KMS-11 (cell line): ENCODE results near the gene BEST1.
A peak's percentile ranks its signal among the peaks of the same experiment; 100 is the strongest.

Source experiments
- H2AFZ ChIP-seq: fragments of 200-600 bp; sonication (generic); 2 replicates; pipeline ENCODE4 v1.6.1; 2016; ENCODE audit warnings: antibody characterized with exemption, mixed run types, low read depth
- H3K27ac ChIP-seq: fragments of 200-600 bp; sonication (generic); 2 replicates; pipeline ENCODE4 v1.6.1; 2016; ENCODE audit warnings: mild to moderate bottlenecking, mixed run types
- H3K27me3 ChIP-seq: fragments of 200-600 bp; sonication (generic); 2 replicates; pipeline ENCODE4 v1.6.1; 2017; ENCODE audit warnings: mild to moderate bottlenecking, low read depth, mixed run types, moderate library complexity; ENCODE audit not compliant: insufficient read depth
- H3K36me3 ChIP-seq: fragments of 200-600 bp; sonication (generic); 2 replicates; pipeline ENCODE4 v1.6.1; 2017; ENCODE audit warnings: mild to moderate bottlenecking, mixed run types; ENCODE audit not compliant: insufficient read depth
- H3K4me1 ChIP-seq: fragments of 200-600 bp; sonication (generic); 2 replicates; pipeline ENCODE4 v1.6.1; 2016; ENCODE audit warnings: mild to moderate bottlenecking, low read depth, mixed run types; ENCODE audit not compliant: poor library complexity, severe bottlenecking
- H3K4me2 ChIP-seq: fragments of 200-600 bp; sonication (generic); 2 replicates; pipeline ENCODE4 v1.7.0; 2016; ENCODE audit warnings: mild to moderate bottlenecking, mixed run types
- H3K4me3 ChIP-seq: fragments of 200-600 bp; sonication (generic); IDR thresholded peaks from 2 replicates; pipeline ENCODE4 v1.6.1; 2017; ENCODE audit warnings: low read depth, low read length, mixed read lengths; ENCODE audit not compliant: insufficient read depth
- H3K79me2 ChIP-seq: fragments of 200-600 bp; sonication (generic); 2 replicates; pipeline ENCODE4 v1.6.1; 2016; ENCODE audit warnings: low read depth, mixed run types; ENCODE audit not compliant: insufficient read depth
- H3K9ac ChIP-seq: fragments of 200-600 bp; sonication (generic); 2 replicates; pipeline ENCODE4 v1.6.1; 2016; ENCODE audit warnings: mild to moderate bottlenecking, mixed run types
- H4K20me1 ChIP-seq: fragments of 200-600 bp; sonication (generic); 2 replicates; pipeline ENCODE4 v1.6.1; 2016; ENCODE audit warnings: mild to moderate bottlenecking, mixed run types; ENCODE audit not compliant: insufficient read depth
- TF ChIP-seq, protein P1 (sequence below): fragments of 200-600 bp; sonication (generic); conservative IDR thresholded peaks from 2 replicates; pipeline ENCODE4 v1.6.1; 2017; ENCODE audit warnings: low read depth, mild to moderate bottlenecking, antibody characterized with exemption, low read length, moderate library complexity, mixed read lengths

The BEST1 gene

DNA sequence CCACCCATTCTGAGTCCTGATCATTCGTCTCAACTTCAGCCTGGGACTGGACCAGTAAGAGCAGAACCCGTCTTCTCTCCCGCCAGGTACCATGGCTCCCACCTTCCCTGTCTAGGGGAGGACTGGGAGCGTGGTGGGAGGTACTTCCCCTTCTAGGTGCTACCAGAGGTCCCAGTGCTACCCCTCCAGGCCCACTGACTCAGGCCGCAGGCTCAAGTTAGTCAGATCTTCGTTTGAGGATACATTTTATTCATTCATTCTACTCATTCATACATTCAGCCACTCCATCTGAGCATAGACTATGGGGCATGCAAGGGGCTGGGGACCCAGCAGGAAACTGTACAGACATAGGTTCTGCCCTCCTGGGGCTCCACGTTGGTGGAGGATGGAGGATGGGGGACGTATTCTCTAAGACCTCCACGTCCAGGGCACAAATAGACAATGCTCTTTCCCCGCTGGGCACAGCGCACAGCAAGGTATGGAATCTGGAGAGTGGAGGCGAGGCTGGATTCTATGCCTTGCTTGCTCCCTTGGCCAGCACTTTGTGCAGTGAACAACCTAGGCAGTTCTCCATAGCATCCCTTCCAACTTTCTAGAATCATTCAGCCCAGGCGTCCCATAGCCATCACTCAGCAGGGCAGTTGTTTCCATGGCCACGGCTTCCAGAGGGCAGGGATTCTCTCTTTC lies 31.8 kb upstream of the BEST1 start:
- Histone ChIP-seq H3K36me3 (no peaks in the 10 kb centered on the region), H3K4me2 (peak overlapping the region; percentile 71), H4K20me1 (no peaks in the 10 kb centered on the region), H2AFZ (peak overlapping the region; percentile 88; the same call in 1 of the 2 replicates), H3K9ac (no peak overlapping the region; the same call in 1 of the 2 replicates), H3K4me3 (no peak overlapping the region), H3K4me1 (peaks cover 8% of the 10 kb centered on the region), H3K79me2 (no peaks in the 10 kb centered on the region), H3K27me3 (no peaks in the 10 kb centered on the region), H3K27ac (no peak overlapping the region)
- TF ChIP-seq, protein P1, sequence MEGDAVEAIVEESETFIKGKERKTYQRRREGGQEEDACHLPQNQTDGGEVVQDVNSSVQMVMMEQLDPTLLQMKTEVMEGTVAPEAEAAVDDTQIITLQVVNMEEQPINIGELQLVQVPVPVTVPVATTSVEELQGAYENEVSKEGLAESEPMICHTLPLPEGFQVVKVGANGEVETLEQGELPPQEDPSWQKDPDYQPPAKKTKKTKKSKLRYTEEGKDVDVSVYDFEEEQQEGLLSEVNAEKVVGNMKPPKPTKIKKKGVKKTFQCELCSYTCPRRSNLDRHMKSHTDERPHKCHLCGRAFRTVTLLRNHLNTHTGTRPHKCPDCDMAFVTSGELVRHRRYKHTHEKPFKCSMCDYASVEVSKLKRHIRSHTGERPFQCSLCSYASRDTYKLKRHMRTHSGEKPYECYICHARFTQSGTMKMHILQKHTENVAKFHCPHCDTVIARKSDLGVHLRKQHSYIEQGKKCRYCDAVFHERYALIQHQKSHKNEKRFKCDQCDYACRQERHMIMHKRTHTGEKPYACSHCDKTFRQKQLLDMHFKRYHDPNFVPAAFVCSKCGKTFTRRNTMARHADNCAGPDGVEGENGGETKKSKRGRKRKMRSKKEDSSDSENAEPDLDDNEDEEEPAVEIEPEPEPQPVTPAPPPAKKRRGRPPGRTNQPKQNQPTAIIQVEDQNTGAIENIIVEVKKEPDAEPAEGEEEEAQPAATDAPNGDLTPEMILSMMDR: no peak

DNA sequence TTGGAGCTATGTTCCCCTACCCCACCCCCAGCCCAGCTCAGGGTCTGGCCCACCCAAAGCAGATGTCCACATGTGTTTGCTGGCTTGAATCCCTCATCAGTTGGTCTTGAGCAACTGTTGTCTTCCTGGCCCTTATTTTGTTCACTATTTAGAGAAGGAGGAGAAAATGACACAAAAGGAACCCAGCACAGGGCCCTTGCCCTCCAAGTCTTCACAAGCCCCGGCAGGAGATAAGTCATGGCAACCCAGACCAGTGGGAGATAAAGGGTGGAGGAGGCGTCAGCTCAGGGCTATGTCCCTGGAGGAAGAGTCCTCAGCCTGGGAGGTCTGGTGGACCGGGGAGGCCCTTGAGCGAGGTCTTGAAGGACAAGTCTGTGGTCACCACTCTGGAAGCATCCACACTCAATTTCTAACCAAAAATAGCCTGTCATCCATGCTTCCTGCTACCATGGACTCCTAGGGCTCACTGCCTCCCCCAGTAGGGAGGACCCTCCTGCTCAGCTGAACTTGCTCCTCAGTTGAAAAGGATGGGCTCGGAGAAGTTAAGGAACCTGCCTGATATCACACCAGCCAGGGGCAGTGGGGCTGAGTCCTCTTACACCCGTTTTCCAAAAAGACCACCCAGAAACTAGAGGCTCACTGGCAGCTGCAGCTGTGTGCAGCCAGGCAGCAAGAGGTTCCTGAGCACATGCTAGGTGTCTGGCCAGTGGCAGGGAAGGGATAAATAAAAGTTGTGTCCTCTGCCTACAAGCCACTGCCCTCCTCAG lies 31.0 kb upstream of the BEST1 start:
- H3K36me3 ChIP-seq: no peaks in the 10 kb centered on the region
- H3K79me2 ChIP-seq: no peaks in the 10 kb centered on the region
- no peak overlapping the region for H3K9ac ChIP-seq
- no peak overlapping the region for H3K4me3 ChIP-seq
- no peak overlapping the region for H2AFZ ChIP-seq
- no peaks in the 10 kb centered on the region for H3K27me3 ChIP-seq
- H4K20me1 ChIP-seq: no peaks in the 10 kb centered on the region
- TF ChIP-seq, protein P1: no peak
- H3K4me2 ChIP-seq: no peak overlapping the region
- H3K4me1 ChIP-seq: peaks cover 8% of the 10 kb centered on the region
- H3K27ac ChIP-seq: no peak overlapping the region

DNA sequence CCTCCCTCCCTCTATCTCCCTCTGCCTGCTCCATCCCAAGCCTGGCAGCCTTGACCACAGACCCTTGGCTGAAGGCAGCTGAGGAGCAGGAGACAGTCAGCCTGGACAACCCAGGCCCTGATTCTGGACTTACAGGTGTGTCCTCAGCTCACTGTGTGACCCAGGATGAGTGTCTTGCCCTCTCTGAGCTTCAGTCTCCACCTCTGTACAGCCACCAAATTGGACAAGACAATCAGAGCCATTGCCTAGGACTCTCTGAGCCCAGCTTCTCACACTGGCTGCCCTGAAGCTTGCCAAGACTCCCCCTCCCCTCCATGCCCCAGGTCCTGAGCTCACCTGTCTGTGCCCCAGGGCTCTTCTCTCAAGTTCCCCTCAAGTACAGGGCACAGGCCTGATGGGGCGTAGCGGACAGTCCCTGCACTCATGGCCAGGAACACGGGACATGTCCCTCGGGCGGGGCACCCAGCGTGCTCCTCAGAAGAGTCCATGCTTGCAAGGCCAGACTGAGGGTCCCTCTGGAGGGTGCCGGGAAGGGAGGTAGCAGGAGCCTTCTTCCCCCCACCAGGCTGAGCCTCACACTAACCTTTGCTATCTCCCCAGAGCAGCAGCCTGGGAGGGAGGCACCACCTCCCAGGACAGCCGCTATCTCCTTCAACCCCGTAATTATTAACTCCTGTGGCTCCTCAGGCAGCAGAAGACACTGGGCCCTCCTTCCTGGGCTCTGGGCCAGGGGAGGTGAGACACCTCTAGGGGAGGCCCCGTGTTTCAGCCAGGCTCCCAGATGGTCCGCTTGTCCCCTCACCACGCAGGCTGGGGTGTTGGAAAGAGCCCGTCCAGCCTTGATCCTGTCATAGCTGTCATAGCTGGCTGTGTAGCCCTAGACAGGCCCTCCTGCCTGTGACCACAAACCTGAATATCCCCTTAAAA lies 30.2 kb upstream of the BEST1 start:
- no peak overlapping the region for H3K4me3 ChIP-seq
- H3K27ac ChIP-seq: no peak overlapping the region
- no peaks in the 10 kb centered on the region for H3K79me2 ChIP-seq
- no peak overlapping the region for H2AFZ ChIP-seq
- H3K9ac ChIP-seq: no peak overlapping the region
- TF ChIP-seq, protein P1: no peak
- H3K4me2 ChIP-seq: no peak overlapping the region
- H3K27me3 ChIP-seq: no peaks in the 10 kb centered on the region
- no peaks in the 10 kb centered on the region for H3K36me3 ChIP-seq
- H3K4me1 ChIP-seq: peaks cover 8% of the 10 kb centered on the region
- H4K20me1 ChIP-seq: no peaks in the 10 kb centered on the region

DNA sequence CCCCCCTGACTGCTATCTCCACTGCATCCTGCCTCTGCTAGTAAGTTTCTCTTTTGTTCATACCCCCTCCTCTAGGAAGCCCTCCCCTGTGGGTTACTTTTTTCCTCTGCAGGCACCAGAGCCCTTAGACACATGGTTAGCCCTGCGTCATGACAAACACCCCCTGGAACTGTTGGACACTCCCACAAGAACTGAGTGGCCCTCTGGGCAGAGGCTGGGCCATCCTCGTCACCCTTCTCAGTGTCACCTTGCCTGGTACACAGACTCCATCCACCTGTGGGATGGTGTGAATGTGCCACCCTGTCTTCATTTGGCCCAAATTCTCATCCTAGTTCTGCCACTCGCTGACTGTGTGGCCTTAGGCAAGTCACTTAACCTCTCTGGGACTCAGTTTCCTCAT lies 28.7 kb upstream of the BEST1 start:
- no peak overlapping the region for H3K4me2 ChIP-seq
- no peaks in the 10 kb centered on the region for H4K20me1 ChIP-seq
- no peak overlapping the region for H3K4me3 ChIP-seq
- H2AFZ ChIP-seq: no peak overlapping the region
- H3K36me3 ChIP-seq: no peaks in the 10 kb centered on the region
- H3K27me3 ChIP-seq: no peaks in the 10 kb centered on the region
- no peaks in the 10 kb centered on the region for H3K79me2 ChIP-seq
- TF ChIP-seq, protein P1: no peak
- H3K27ac ChIP-seq: no peak overlapping the region
- H3K4me1 ChIP-seq: peaks cover 7% of the 10 kb centered on the region
- H3K9ac ChIP-seq: no peak overlapping the region
